SKM-1 treated with dmso at 0.1 percent for 144 hours (cell line): Measurements from ENCODE around the gene DRC7.
"Not testable (repeated sequence)": the region's sequence is repeated elsewhere in the genome, so short reads cannot be mapped to it uniquely, and the experiment has no call there.

Experiments used
- DNase-seq: peaks from one replicate; lab custom pipeline; 2025; ENCODE audit not compliant: unreplicated experiment; lab: John Stamatoyannopoulos, UW

The DRC7 gene

DNA sequence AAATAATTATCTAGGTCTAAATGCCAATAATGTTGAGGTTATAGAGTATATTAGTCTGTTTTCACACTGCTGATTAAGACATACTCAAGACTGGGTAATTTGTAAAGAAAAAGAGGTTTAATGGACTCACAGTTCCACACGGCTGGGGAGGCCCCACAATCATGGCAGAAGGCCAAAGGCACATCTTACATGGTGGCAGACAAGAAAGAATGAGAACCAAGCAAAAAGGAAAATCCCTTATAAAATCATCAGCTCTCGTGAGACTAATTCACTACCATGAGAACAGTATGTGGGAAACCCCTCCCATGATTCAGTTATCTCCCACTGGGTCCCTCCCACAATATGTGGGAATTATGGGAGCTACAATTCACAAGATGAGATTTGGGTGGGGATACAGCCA is 38.1 kb downstream of the DRC7 start:
- DNase-seq, result no peak

DNA sequence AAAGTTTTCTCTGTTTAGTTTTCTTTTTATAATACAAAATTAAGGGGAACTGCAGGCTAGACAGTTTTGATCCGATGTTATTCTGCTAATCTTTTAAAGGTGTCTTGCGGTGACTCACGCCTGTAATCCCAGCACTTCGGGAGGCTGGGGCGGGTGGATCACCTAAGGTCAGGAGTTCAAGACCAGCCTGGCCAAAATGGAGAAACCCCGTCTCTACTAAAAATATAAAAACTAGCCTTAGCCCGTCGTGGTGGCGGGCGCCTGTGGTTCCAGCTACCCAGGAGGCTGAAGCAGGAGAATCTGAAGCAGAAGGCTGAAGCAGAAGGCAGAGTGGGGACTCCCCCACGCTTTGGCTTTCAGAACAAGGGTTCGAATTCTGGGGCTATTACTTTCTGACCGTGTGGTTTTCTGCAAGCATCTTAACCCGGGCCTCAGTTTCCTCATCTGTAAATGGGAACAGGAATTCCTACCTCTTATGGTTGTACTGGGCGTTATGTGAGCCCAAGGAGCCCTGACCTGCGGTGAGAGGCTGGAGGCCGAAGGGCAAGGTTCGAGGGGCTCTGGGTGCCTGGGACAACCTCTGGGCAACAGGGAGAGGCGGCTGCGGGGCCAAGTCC is 39.8 kb downstream of the DRC7 start:
- DNase-seq, result no peak

DNA sequence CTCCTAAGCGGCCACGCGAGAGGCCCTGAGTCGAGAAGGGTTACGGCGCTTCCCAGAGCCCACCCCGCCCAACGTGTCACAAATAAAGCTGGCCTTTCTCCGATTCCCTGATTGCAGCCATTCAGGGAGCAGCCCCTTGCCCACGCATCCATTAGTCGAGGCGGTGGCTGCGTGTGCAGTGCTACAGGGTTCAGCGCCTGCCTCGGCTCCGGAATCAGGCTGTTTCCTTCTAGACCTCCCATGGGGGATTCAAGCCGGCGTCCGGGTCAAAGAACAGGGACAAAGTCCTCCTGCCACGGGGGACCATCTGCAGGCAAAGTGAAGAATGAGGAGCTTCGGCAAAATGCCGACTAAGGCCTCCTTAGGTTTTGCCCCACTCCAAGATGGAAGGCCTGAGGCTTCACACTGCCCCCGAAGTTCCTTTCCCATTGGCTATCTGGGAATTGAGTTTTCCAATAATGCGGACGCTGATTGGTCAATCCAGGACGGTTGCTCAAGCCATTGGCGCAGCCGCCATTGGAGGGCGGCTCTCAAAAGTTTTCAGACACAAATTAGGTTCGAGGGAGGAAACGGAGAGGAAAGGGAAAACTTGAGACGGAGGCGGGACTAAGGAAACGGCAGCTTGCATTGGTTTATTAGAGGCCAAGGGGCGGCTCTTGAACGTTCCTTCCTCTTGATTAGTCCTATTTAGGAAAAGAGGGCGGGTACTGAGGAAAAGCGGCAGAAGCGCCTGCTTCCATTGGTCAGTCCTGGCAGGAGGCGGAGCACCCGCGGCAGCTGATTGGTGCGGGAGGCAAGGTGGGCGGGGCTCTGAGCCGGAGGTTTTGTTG is 40.5 kb downstream of the DRC7 start:
- DNase-seq, result peak; percentile 100

DNA sequence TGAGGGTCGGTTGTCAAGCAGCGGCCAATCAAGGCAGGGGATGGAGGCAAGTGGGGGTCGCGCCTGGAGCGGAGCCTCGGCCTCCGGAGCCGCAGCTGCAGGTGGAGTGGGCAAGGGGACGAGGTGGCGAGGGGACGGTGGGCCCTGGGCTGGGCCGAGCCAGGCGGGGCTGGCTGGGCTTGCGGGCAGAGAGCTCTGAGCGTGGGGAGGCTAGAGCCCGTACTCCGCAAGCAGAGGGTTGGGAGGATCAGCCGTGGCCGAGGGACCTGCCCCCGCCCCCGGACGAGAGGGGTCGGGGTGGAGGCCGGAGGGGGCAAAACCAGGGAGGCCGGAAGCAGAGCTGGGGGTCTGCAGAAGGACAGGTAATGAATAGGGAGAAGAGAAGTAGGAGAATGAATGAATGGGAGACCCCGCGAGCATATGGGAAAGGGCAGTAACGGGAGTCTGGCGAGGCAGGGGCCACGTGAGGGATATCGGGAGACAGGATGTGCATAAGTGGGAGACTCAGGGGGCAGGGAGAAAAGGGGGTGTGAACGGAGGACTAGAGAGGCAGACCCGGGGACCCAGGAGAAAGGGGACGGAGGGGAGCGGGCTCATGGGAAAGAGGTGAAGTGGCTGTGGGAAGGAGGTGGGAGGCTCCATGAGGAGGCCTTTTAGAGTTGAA is 41.3 kb downstream of the DRC7 start, which contains the start of gene KATNB1:
Gene KATNB1, plus strand, starts transcription at position 16 of the 664 bp plus-strand sequence. CDS start 1,474 bp downstream, outside the sequence.
- DNase-seq, result no peak

DNA sequence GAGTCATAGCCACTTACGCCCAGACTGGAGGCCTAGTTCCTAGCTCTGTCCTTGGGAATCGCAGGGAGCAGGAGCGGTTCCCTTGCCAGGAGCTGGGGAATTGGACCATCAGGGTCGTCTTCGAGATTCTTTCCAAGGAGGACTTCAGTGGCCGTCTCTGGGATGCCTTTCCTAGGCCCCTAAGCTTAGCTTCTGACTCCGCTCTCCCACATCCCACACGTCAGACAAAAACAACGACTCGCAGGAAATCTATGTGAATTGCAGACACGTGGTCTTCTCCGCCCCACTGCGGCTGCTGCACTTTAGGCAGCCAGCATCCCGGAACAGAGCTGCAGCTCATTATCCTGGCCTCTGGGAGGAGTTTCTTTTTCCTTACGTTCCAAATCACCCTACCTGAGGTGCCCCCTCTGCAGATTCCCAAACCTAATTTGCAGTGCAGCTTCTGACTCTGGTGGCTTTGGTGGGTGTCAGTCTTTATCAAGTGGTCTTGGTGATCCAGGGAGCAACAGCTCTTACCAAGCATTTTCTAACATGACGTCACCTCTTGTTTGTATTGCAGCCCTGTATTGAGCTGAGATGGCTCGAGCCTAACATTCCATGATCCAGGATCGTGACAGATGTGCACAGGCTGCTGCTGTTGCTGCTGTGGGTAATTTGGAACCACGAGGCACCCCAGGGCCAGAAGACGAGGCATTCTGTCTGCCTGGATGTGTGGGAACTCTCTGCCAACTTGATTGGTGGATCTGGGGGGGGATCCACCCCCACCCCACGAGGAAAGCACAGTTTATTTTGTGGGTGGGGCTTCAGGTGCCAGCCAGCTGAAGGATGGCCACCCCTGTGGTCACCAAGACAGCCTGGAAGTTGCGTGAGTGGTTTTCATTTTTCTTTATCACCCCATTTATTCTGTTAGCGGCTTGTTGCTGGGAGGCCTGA is 42.1 kb downstream of the DRC7 start:
- DNase-seq, result no peak

DNA sequence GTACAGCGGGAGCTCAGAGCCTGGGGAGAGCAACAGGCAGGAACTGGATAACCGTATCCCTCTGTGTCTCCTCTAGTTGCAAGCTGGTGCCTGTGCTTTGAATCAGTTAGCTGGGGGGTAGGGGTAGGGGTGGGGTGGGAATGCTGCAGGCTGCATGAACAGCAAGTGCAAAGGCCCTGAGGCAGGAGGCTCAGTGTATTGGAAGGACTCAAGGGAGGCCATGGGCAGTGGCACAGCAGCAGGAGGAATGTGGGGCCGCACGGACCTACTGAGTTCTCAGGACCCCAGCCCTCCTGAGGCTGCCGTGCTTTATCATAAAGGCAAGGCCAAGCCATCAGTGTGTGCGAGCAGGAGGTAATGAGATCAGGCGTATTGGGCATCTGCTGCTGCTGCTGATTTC is 44.2 kb downstream of the DRC7 start:
- DNase-seq, result no peak

DNA sequence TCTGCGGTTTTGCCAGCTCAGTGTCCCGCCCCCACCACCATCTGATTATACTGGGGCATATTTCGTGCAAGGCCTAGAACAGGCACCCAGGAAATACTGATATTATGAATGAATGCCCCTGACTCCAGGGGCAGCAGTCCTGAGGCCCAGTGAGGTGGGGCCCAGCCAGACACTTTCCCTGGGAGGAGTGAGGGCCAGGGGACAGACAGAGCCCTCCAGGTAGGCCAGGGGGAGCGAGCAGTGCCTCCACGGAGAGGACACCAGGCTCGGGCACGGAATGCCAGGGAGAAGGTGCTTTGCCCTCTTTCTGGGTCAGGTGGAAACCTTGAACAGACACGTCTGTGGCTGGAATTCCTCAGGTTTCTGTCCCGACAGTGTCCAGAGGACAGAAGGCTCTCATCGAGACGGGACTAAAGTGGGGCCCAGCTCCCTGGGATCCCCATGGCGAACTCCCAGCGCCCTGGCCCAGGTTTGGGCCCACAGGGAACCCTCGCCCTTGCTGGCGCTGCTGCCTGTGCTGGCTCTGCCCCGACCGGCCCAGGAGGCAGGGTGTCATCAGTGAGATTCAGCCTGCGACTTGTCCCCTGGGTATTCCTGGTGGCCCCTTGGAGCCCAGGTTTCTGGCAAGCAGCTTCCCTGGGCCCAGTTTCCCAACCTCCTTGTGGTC is 45.3 kb downstream of the DRC7 start:
- no peak for DNase-seq

DNA sequence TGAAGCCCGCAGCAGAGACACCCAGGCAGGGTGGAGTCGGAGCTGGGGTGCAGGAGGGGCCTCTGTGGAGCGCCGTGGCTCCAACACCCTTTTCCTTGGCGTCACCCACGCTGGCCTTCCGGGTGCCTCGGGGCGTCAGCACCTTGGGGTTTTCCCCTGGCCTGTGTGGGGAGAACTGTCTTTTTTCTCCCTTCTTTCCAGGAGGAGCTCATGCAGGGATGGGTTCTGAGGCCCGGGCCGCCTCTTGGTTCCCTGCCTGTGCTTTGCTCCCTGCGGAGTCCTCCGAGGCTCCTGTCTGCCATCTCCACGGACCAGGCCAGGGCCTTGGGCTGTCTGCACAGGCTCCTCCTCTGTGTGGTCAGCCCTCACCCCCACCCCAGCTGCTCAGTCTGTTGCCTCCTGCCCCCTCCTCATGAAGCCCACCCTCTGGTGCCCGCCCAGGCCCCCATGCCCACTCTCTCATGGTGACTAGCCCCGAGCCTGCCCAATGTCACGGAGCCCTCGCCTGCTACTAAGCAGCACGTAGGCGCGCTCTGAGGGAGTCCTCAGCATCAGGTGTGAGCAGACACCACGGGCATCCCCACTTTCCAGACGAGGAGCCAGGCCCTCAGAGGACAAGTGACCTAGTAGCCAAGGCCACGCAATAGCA is 45.9 kb downstream of the DRC7 start:
- no peak for DNase-seq

DNA sequence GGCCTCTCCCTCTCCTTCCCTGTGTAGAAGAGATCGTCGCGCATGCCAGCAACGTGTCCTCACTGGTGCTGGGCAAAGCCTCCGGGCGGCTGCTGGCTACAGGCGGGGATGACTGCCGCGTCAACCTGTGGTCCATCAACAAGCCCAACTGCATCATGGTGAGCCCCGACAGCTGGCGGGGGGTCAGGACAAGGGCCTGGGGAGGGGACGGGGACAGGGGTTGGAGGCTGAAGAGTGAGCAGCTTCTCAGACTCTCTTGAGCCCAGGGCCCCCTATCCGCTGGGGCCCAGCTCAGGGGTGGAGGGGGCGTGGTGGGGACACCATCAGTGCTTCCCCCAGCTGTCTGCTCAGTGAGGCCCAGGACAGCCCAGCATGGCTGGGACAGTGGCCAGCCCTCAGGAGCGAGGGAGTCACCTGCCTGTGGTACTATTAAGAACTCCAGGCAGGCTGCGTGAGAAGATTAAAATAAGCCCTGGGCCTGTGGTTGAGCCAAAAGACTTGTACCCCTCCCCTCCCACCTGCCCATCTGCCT is 47.1 kb downstream of the DRC7 start:
- DNase-seq, result no peak

DNA sequence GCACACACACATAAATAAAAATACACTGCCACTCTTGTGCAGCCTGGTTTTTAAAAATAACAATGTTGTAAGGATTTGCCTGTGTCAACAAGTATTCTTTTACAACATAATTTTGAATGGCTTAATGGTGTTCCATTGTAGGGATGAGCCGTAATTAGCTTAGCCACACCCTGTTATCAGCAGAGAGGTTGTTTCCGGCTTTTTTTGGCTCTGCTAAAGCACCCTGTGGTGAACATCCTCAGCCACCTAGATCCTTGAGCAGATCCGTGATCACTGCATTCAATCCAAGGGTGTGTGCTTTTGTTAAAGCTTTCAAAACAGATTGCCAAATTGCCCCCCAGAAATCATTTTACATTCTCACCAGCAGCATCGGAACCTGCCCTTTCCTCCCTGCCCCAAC is 47.9 kb downstream of the DRC7 start:
- DNase-seq, result no peak

DNA sequence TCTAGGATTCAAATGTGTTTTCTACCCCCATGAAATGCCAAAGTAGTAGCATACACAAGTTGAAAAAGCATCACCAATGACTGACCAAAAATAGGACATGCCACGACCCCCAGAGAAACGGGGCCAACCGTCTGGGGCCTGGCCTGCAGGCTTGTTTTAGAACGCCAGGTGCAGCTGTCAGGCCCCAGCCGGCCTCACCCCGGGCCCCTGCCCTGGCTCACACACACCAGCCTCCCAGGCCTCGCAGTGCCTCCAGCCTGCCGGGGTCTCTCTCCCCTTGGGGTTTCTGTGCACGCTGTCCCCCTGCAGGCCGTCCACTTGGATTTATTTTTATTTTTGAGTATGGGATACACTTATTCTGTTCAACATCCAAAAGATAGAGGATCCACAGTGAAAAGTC is 48.9 kb downstream of the DRC7 start:
- no peak for DNase-seq

DNA sequence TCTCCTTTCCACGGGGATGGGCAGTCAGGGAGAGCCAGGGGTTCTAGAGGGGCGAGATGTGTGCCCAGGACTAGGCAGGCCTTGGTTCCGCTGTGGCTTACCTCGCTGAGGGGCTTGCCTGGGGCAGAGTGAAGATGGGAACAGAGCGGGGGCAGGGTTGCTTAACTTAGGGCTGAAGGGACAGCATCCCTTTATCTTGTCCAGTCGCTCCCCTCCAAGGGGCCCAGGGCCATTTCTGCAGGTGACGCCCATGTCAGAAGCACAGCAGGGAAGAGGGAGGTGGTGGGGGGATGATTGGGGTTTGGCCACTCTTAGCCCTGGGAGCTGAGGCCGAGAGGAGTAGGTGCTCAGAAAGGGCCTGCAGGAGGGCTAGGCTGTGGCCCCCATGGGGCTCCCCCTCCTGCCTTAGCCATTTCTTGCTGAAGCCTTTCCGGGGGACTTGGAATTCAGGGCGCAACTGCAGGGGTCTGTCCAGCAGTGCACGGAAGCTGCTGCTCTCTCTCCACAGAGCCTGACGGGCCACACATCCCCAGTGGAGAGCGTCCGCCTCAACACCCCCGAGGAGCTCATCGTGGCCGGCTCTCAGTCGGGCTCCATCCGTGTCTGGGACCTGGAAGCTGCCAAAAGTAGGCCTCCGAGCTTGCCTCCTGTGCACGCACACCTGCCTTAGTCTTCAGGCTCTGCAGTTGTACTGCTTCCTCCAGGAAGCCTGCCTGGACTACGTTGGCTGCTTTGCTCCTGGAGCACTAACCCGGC is 49.5 kb downstream of the DRC7 start:
- no peak for DNase-seq

DNA sequence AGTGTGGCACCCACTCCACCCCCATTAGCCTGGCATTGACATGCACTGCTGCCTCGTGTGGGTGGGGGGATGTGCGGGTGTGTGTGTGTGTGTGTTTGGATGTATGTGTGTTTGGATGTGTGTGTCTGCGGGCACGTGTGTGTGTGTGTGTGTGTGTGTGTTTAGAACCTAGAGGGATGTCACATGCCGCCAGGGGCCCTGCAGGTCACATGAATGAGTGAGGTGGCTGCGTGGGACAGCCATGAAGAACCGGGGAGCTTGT is 50.0 kb downstream of the DRC7 start:
- DNase-seq, result no peak

DNA sequence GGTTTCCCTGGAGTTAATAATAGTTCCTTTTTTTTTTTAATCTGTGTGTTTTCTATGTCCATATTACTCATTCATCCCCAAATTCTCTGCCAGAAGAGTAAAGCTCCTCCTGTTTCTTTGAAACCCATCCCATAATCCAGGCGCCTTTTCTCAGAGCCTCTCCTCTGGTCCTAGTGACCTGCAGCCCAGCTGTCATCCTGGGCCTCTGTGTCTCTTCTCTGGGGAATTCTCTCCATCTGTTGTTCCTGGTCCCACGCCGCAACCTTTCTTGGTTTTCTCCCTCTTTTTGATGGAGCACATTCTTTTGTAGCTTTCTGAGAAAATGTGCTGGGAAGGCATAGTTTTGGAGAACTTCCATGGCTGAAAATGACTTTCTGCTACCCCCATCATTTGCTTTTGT is 51.2 kb downstream of the DRC7 start:
- DNase-seq, result no peak

DNA sequence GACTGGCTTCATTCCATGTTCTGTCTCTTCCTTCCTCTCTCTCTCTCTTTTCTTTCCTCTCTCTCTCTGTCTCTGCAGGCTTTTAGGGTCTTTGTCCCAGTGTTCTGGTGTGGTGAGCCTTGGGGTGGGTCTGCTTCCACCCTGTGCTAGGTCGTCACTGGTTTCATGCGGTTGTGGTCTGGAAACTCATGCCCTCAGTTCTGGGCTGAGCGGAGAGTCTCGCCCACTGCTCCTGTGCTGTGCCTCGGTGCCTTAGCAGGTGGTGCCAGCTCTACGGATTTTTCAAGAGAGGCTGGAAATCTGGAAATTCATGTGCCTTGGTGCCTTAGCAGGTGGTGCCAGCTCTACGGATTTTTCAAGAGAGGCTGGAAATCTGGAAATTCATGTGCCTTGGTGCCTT is 51.7 kb downstream of the DRC7 start:
- not testable (repeated sequence) for DNase-seq

DNA sequence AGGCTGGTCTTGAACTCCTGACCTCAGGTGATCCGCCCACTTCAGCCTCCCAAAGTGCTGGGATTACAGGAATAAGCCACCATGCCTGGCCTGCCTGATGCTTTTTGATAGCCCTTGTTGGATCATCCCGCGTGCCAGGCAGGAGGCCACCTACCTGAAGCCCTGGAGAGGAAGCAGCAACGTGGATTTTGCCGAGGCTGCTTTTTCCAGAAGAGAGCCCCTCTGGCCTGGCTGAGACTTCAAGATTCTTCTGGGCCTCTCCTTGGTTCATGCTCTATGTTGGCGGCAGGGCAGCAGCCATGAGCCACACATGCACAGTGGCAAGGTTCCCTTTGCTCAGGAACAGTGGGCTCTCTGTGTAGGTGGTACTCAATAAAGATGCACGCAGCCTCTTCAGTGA is 52.5 kb downstream of the DRC7 start:
- no peak for DNase-seq

DNA sequence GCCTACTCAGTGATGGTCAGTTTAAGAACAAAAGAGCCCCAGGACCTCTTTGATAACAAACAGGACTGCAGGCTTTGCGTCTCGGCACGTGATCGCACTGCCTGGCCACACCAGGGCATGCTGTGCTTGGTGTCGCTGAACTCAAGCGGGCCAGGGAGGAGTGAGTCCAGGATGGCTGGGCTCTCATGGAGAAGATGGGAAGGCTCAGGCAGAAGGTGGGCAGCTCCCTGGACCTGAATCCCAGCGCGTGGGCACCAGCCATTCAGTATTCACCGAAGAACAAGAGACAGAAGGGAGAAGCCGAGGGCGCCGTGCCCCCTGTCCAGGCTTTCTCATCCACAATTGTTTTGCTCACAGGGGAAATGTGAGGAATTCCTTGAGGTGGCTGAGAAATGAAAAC is 52.9 kb downstream of the DRC7 start:
- no peak for DNase-seq

DNA sequence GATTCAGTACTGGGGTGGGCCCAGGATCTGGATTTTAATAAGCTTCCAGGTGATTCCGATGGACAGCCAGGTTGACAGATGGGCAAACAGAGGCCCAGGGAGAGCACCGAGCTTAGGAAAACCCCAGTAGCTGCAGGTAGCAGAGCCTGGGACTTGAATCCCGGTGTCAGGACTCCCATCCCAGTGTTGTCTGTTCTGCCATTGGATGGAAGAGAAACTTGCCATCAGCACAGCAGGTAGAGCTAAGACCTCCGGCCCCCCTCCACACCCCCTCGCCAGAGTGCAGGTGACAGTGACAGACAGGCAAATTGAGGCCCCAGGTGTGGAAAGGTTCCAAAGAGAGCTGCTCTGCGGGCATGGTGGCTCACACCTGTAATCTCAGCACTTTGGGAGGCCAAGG is 53.4 kb downstream of the DRC7 start:
- DNase-seq, result no peak

DNA sequence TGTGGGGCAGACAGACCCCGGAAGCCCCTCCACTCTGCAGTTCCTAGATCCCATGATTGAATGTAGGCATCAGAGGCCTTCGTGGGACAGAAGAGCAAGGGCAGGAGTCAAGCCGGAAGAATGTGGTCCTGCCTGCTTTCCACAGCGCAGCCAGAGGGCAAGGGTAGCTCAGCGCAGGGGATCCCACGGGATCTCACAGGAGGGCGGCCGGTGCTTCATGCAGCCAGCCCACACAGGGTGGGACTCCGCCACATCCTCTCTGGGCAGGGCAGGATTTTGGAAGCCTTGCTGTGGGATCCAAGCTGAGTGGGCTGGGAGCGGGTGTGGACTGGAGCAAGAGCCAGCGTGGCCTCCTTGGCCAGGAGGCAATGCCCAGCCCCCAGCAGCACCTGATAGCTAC is 54.0 kb downstream of the DRC7 start:
- no peak for DNase-seq
